NT2/D1 (cell line): ENCODE data around the gene TMEM161B.
"Not testable (repeated sequence)": the region's sequence is repeated elsewhere in the genome, so short reads cannot be mapped to it uniquely, and the experiment has no call there.

Experiments
- SUZ12 ChIP-seq: IDR thresholded peaks from 2 replicates; pipeline ENCODE4 v1.6.1; 2011; ENCODE audit not compliant: insufficient read length, insufficient read depth; ENCODE audit errors: extremely low read depth
- YY1 ChIP-seq: IDR thresholded peaks from 2 replicates; pipeline ENCODE4 v1.6.1; 2011; ENCODE audit not compliant: insufficient read length, insufficient read depth
- ZNF274 ChIP-seq: IDR thresholded peaks from 2 replicates; pipeline ENCODE4 v1.6.1; 2011; ENCODE audit warnings: mild to moderate bottlenecking, low read depth, low read length

DNA sequence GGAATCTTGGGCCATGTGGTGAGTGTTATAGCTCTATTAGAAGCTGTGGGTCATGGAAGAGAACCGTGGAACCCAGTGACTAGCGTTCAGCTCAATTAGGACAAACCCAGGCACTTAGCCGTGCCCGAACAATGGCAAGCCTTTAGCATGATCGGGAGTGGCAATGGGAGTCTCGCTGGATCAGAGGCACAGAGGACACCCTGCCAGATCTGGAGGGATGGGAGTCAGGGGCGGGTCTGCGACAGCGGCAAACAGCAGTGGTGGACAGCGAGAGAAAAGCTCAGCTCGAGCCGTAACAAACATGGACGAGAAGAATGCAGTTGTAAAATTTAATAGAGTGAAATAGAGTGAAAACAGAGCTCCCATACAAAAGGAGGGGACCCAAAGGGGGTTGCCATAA lies 91.2 kb downstream of the TMEM161B start:
- TF ChIP-seq YY1, SUZ12, ZNF274: not testable (repeated sequence)
